Chondrocyte (in vitro differentiated cells): ENCODE data around the gene FLNA. TPM values are rescaled to one million over a fixed set of nuclear protein-coding genes. Genes with fewer than 3 reads are reported as not detected.
A peak's percentile ranks its signal among the peaks of the same experiment; 100 is the strongest.

Experiments used
- DNase-seq: peaks from one replicate; pipeline ENCODE4 v3.0.0; 2021; ENCODE audit warnings: mixed read lengths, low spot score
- H3K27ac Mint-ChIP-seq: one replicate; pipeline ENCODE4 v1.8.0; 2021; ENCODE audit warnings: mild to moderate bottlenecking, moderate library complexity, mixed read lengths; ENCODE audit not compliant: unreplicated experiment
- H3K27me3 Mint-ChIP-seq: 2 replicates; pipeline ENCODE4 v1.8.0; 2021; ENCODE audit warnings: low read depth, mixed read lengths
- H3K36me3 Mint-ChIP-seq: 2 replicates; pipeline ENCODE4 v1.8.0; 2021; ENCODE audit warnings: low read depth, mixed read lengths
- H3K4me1 Mint-ChIP-seq: 2 replicates; pipeline ENCODE4 v1.8.0; 2021; ENCODE audit warnings: low read depth, mild to moderate bottlenecking, mixed read lengths
- H3K4me3 Mint-ChIP-seq: one replicate; pipeline ENCODE4 v1.8.0; 2021; ENCODE audit warnings: mild to moderate bottlenecking, moderate library complexity, mixed read lengths; ENCODE audit not compliant: unreplicated experiment
- H3K9me3 Mint-ChIP-seq: 2 replicates; pipeline ENCODE4 v1.8.0; 2021; ENCODE audit warnings: low read depth, mixed read lengths
- long read RNA-seq: library from polyadenylated mRNA; stranded (forward); transcript quantifications from one replicate; pipeline ENCODE4 v2.0.0, GENCODE V29; 2021
- total RNA-seq: library from RNA; stranded (reverse); gene quantifications from 3 replicates; pipeline ENCODE4 v1.2.1, GENCODE V29; 2021
- TF ChIP-seq, protein P1 (sequence below): fragments of 200-600 bp; sonication (generic); IDR thresholded peaks from 2 replicates; pipeline ENCODE4 v1.5.0; 2021; ENCODE audit warnings: antibody characterized with exemption, mild to moderate bottlenecking, moderate library complexity

Gene FLNA
- total RNA-seq, result 1,923 to 4,327 TPM (median 4,325 TPM) in 3 replicates
- long read RNA-seq, full-length matches to known transcripts, result 582 of 2,205 reads
- long read RNA-seq, partial matches to known transcripts, result 1,364 of 2,205 reads
- long read RNA-seq, other reads (novel, unspliced or antisense), result 259 of 2,205 reads

- no peak for DNase-seq
- TF ChIP-seq, protein P1, sequence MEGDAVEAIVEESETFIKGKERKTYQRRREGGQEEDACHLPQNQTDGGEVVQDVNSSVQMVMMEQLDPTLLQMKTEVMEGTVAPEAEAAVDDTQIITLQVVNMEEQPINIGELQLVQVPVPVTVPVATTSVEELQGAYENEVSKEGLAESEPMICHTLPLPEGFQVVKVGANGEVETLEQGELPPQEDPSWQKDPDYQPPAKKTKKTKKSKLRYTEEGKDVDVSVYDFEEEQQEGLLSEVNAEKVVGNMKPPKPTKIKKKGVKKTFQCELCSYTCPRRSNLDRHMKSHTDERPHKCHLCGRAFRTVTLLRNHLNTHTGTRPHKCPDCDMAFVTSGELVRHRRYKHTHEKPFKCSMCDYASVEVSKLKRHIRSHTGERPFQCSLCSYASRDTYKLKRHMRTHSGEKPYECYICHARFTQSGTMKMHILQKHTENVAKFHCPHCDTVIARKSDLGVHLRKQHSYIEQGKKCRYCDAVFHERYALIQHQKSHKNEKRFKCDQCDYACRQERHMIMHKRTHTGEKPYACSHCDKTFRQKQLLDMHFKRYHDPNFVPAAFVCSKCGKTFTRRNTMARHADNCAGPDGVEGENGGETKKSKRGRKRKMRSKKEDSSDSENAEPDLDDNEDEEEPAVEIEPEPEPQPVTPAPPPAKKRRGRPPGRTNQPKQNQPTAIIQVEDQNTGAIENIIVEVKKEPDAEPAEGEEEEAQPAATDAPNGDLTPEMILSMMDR, result no peak
- peaks cover 23% of the 10 kb centered on the region for H3K4me1 Mint-ChIP-seq
- peak within 1 kb of the TSS; percentile 81 for H3K4me3 Mint-ChIP-seq
- peaks cover 7% of the 10 kb centered on the region for H3K36me3 Mint-ChIP-seq
- no peaks in the 10 kb centered on the region for H3K27me3 Mint-ChIP-seq
- H3K27ac Mint-ChIP-seq, result peak within 1 kb of the TSS; percentile 82
- H3K9me3 Mint-ChIP-seq, result no peaks in the 10 kb centered on the region
Observed at GRCh38 chrX:154374313-154375155, at the start of gene FLNA. Gene FLNA, minus strand, starts transcription at chrX:154374634. Its CDS starts 3,389 bp downstream, at chrX:154371245.

DNA sequence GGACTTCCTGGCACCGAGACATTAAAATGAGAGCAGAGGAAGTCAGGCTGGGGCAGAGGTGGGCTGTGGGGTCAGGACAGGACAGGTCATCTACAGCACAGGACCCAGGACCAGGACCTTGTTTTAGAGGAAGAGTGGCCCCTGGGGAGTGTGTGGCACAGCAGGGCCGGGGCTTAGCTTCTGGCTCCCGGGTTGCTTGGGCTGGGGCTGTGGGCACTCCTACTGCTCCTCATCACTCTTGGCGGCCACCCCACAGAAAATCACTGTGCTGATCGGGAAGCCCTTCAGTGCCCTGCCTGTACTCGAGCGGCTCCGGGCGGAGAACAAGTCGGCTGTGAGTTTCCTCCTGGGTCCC is 45.9 kb upstream of the FLNA start:
- Mint-ChIP-seq H3K4me3 (no peak overlapping the region), H3K27me3 (no peaks in the 10 kb centered on the region), H3K36me3 (no peaks in the 10 kb centered on the region), H3K27ac (no peak overlapping the region), H3K9me3 (no peaks in the 10 kb centered on the region), H3K4me1 (peaks cover 3% of the 10 kb centered on the region)
- DNase-seq, result no peak
- TF ChIP-seq, protein P1, result no peak

- TF ChIP-seq, protein P1, result no peak
- no peaks in the 10 kb centered on the region for H3K27me3 Mint-ChIP-seq
- H3K9me3 Mint-ChIP-seq, result no peaks in the 10 kb centered on the region
- H3K27ac Mint-ChIP-seq, result no peak overlapping the region
- no peak for DNase-seq
- H3K36me3 Mint-ChIP-seq, result no peaks in the 10 kb centered on the region
- no peak overlapping the region for H3K4me3 Mint-ChIP-seq
- H3K4me1 Mint-ChIP-seq, result peaks cover 3% of the 10 kb centered on the region
Observed at GRCh38 chrX:154419688-154420401, 45.4 kb upstream of the FLNA start.

DNA sequence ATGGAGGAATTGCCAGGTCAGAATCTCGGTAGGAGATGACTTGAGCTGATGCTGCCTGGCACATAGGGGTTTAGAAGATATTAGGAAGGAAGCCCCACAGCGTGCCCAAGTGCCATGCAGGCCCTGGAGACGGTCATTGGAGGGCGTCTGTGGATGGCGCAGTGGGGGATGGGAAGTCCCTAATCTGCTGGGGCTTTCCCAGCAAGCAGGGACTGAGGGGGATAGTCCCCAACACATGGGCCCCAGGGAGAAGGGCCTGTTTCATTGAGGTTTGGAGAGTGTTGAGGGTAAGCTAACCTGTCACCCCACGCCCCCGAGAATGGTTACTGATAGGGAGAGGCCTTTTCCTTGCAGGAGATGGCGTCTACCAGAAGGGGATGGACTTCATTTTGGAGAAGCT is 44.8 kb upstream of the FLNA start:
- no peak overlapping the region for H3K27ac Mint-ChIP-seq
- H3K4me3 Mint-ChIP-seq, result no peak overlapping the region
- peaks cover 3% of the 10 kb centered on the region for H3K4me1 Mint-ChIP-seq
- no peak for DNase-seq
- TF ChIP-seq, protein P1, result no peak
- no peaks in the 10 kb centered on the region for H3K36me3 Mint-ChIP-seq
- no peaks in the 10 kb centered on the region for H3K9me3 Mint-ChIP-seq
- H3K27me3 Mint-ChIP-seq, result no peaks in the 10 kb centered on the region

DNA sequence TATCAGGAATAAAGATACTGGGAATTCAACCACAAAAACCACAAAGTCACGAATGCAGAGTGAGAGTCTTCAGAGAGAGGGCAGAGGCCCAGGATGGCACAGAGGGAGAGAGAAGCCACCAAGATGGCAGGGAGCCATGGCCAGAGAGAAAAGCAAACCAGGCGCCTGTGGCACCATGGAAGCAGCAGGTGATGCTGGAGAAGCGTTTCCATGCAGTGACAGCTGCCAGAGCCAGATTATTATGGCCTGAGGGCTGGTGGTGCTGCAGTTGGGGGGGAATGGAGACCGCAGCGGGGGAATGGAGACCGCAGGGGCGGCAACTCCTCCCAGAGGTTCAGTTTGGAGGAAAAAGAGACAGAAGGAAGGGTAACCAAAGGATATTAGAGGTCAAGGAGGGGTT is 42.7 kb upstream of the FLNA start:
- no peak overlapping the region for H3K27ac Mint-ChIP-seq
- peaks cover 3% of the 10 kb centered on the region for H3K4me1 Mint-ChIP-seq
- DNase-seq, result no peak
- no peak overlapping the region for H3K4me3 Mint-ChIP-seq
- H3K27me3 Mint-ChIP-seq, result no peaks in the 10 kb centered on the region
- TF ChIP-seq, protein P1, result no peak
- H3K36me3 Mint-ChIP-seq, result no peaks in the 10 kb centered on the region
- no peaks in the 10 kb centered on the region for H3K9me3 Mint-ChIP-seq
